Renal pelvis (tissue), 4 donors: ENCODE data around the gene CYREN. TPM values are rescaled to one million over a fixed set of nuclear protein-coding genes. Genes with fewer than 3 reads are reported as not detected.
"Not testable (repeated sequence)": the region's sequence is repeated elsewhere in the genome, so short reads cannot be mapped to it uniquely, and the experiment has no call there.

Experiments
- DNase-seq: peaks from one replicate; pipeline ENCODE4 v3.0.0-alpha.2; 2013
- polyA plus RNA-seq, 3 donors: library from polyadenylated mRNA; unstranded; fragments of 120-200 nt; gene quantifications; one replicate each; pipeline ENCODE4 v1.2.1, GENCODE V29; 2013; ENCODE audit not compliant: insufficient read length in 3 of 3

Gene CYREN
- polyA plus RNA-seq, 3 donors, result 58.5 to 78.8 (median 67.6) TPM

GRCh38 chr7:135160858-135161653 is 9.5 kb downstream of the CYREN start:
- no peak for DNase-seq

GRCh38 chr7:135160098-135160857 is 10.2 kb downstream of the CYREN start:
- no peak for DNase-seq

- no peak for DNase-seq
These were observed 11.0 kb downstream of the CYREN start for GRCh38 chr7:135159359-135160085.

GRCh38 chr7:135158874-135159273 is 11.6 kb downstream of the CYREN start:
- no peak for DNase-seq

GRCh38 chr7:135158141-135158655 is 12.3 kb downstream of the CYREN start:
- no peak for DNase-seq

- no peak for DNase-seq
These were observed 14.2 kb downstream of the CYREN start for GRCh38 chr7:135156290-135156689.

- DNase-seq, result no peak
These were observed 15.8 kb downstream of the CYREN start for GRCh38 chr7:135154734-135155133.

GRCh38 chr7:135152442-135152841 is 18.1 kb downstream of the CYREN start:
- no peak for DNase-seq

- no peak for DNase-seq
These were observed 19.0 kb downstream of the CYREN start for GRCh38 chr7:135151533-135151932.

- DNase-seq, result no peak
These were observed 19.4 kb downstream of the CYREN start for GRCh38 chr7:135151132-135151531.

GRCh38 chr7:135150072-135150782 is 20.3 kb downstream of the CYREN start:
- DNase-seq, result no peak

- no peak for DNase-seq
These were observed 22.4 kb downstream of the CYREN start, which contains the start of gene TMEM140 for GRCh38 chr7:135147899-135148721. Gene TMEM140, plus strand, starts transcription at chr7:135148072. Its CDS starts 16,370 bp downstream, at chr7:135164442.

GRCh38 chr7:135147341-135147898 is 23.1 kb downstream of the CYREN start:
- no peak for DNase-seq

GRCh38 chr7:135143885-135144668 is 26.4 kb downstream of the CYREN start:
- no peak for DNase-seq

- DNase-seq, result no peak
These were observed 40.9 kb downstream of the CYREN start for GRCh38 chr7:135129579-135129978.

GRCh38 chr7:135128931-135129330 is 41.6 kb downstream of the CYREN start:
- no peak for DNase-seq

- DNase-seq, result not testable (repeated sequence)
These were observed 45.9 kb downstream of the CYREN start for GRCh38 chr7:135124631-135125030.

- no peak for DNase-seq
These were observed 48.6 kb downstream of the CYREN start for GRCh38 chr7:135121868-135122267.

- no peak for DNase-seq
These were observed 53.4 kb downstream of the CYREN start for GRCh38 chr7:135117096-135117495.
